ENCODE measurements around the gene TOLLIP.

DNA sequence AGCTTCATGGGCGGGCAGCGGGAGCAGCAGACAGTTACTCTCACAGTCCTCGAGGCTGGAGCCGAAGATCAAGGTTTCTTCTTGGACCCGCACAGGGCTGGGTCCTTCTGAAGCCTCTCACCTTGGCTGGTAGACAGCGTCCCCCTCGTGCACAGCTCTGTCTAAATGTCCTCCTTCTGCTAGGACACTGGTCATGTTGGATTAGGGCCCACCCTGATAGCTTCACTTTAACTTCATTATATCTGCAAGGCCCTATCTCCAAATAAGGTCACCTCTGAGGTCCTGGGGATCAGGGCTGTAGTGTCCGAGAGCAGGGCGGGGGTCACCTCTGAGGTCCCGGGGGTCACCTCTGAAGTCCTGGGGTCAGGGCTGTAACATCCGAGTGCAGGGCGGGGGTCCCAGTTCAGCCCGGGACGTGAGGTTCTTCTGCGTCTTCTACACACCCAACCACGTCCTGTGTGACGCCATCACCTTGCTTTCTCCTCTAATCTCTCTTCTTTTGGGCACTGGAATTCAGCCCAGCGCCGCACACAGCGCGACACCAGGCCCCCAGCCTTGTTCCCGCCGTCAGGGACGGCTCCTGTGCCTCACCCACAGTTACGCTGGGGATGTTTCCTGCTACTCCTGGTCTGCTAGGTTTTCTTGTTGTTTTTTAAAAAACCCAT, 34.1 kb upstream of the TOLLIP start:
- TF ChIP-seq POLR2A (IDR thresholded peaks at IDR 0.05; ENCODE audit: extremely low read depth, insufficient read length): no peak
- no peak for TF ChIP-seq CTCF (IDR thresholded peaks at IDR 0.05; ENCODE audit: low read depth, low read length)
